NCI-H2196 (cell line): ENCODE results near the gene ITM2B.
"Not testable (repeated sequence)": the region's sequence is repeated elsewhere in the genome, so short reads cannot be mapped to it uniquely, and the experiment has no call there.

ENCODE experiments used
- DNase-seq: peaks from one replicate; lab custom pipeline; 2025; ENCODE audit not compliant: unreplicated experiment; lab: John Stamatoyannopoulos, UW

The ITM2B gene

DNA sequence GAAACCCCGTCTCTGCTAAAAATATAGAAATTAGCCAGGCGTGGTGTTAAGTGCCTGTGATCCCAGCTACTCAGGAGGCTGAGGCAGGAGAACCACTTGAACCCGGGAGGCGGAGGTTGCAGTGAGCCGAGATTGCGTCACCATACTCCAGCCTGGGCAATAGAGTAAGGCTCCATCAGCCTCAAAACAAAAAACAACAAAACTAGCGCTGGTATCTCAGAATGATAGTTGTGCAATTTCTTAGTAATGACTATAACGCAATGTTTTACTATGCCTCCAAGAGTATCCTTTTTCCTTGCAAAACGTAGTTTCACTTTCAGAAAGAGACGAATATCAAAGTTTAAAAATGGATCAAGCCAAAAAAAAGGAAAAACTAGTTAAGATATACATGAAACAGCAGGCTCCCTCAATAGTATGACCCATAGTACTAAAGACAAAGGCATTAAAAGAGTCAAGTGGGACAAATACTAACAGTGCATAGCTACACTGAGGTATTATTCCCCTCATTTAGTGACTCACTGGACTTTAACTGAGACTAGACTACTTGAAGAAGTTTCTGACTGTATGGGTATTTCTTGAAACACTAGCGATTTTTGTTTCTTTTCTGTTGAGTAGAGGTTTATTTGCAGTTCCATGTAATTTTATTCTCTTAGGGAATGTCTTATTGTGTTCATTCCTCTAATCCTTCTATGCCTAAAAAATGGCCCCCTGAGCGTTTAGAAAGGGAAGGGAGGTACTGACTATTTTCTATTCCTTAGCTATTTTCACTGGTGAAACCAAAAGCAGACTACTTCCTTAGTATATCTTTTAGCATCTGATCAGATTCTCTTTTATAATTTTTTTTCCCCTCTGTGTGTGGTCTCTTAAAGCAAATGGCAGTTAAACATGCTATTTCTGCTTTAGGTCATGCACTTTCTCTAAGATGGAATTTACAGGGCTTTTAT lies 10.4 kb upstream of the ITM2B start:
- DNase-seq = no peak

DNA sequence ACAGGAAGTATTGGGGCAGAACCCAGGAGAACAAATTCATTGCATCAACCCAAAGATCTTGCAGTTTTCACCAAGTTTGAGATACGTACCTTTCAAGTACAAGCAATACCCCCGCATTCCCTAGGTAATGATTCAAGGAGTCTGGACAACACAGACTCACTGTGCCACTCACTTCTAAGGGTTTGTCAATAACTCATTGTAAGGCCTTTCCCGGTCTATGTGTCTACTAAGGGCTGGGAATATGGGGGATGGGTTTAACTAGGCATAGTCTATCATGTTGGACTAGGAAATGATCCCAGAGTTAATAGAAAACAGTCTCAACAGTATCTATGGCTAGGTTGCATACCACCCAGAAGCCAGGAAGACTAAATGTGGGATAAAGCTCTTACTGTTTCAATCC lies 8.3 kb upstream of the ITM2B start:
- no peak for DNase-seq

DNA sequence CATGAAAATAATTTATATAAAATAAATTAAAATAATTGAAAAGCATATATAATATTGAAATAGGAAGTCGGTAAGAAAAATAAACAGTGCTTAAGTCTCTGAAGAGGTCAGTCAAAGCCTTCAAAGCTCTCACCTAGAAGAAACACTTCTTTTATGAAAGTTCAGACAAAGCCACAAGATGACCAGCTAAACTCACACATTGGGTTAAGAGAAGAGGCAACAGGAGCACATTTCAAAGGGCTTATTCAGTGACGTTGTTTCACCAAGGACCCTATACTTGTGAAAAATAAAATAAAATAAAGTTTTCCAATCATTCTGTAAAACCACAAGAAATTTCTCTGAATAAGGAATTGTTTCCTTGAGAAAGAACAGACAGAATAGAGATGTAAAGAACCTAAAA lies 2.5 kb upstream of the ITM2B start:
- no peak for DNase-seq

DNA sequence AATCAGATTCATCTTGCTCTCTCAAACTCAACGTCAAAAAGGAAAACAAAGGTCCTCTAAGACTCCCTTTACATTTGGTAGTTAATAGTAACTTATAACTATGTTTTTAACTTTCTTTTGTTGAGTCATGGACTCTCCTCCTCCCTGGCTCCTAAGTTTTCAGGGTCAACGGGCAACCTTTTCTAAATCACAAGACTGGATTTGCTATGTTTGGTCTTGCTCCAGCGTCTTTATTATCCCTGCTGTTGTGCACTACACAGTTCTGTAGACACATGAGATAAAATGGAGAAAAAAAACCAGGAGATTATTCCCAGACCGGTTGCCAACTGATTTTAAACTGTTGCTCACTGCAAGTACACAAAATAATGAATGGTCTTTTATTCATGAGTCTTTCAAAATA lies 1.9 kb upstream of the ITM2B start:
- DNase-seq = no peak

DNA sequence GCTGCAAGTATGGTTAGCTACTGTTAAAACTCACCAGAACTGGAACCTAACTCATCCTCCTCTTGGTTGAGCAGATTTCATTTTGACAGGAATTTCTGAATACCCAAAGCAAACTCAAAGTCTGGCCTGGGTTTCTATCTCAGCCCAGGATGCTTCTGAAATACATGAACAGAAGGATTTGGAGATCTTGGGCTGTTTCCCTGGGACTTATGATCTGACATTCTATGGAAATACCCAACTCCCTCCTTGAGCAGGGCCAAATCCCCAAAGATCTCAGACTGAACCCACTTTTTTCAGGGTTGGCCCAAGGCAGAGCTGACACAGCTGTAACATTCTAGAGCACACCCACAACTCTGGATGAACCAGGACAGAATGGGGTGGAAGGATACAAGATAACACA lies 1.1 kb upstream of the ITM2B start:
- no peak for DNase-seq

DNA sequence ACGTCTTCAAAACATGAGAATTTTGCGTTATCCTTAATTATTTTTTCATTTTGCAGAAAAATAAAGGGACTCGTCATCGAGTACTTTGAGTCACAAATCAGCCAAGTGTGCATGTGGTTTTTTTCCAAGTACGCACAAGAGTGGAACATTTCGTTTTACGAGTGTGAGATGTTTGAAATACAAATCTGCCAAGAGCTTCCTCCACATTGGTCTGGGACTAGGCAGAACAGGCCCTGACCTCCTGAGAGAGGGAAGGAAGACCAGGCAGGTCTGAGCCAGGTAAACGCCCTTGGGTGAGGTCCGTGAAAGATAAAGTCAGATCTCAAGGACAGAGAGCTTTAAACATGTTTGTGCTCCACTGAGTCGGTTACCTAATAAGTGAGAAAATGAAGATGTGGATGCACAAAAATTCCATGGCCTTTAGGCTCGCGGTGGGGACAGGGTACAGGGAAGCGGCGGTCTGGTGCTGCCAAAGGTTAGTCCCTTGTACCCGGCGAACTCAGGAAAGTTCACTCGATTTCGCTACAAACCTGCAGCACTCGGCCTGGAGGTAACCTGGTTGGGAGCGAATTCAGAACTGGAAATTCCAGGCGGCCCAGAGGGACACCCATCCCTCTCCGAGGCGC lies 473 bp upstream of the ITM2B start:
- no peak for DNase-seq

DNA sequence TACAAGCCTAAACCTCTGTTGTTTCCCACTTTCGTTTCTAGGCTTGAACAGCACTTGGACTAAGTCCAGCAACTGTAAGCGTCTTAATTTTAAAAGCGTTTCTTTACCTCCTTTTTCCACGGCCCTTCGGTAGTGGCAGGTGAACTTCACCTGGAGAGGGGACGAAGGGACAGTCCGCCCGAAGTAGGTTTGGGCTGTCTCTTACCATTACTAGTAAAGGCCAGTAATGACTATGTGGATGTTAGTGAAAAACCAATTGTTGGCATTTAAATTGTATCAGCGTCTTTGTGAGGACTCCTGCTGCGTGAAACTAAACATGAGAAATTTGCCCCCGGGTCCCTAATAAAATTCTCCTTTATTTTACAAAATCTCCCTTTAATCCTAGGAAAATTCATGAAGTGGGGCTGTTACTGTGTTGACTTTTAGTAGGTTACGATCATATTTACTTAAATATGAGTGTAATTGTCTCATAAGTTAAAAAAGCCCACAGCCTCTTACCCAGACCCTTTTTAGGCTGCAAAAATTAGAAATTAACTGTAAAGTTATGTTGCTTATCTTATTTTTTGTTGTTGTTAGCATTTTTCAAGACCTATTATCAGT lies 983 bp downstream of the ITM2B start:
- peak; percentile 13 for DNase-seq

DNA sequence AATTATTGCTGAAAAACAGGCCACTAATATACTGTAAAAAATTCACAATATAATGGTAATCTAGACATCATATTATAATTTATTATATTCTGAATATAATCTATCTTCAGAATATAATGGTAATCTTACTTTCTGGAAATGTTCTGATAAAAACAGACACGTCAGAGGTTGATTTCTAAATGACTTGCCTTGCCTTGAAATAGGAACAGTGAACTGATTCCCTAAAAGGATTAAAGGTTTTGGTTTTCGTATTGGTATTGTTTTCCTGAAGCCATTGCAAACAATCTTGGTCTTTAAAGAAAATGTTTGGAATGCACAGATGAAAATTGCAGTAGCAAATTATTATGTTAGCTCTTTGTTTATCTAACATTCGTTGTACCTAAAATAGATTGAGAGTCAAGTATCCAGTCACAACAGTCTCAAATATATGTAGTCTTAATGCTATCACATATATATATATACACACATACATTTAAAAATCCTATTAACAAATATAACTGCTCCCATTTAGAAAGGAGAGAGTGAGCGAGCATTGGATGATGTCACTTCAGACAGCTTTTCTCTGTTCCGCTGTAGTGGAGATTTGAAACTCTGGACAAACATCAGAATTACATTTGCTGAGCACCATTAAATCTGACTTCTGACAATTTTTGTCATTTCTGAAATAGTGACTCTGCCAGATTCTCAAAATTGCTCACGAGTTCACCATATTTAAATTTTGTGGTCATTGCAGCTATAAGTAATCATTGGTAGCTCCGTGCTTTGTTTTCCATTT lies 1.7 kb downstream of the ITM2B start:
- no peak for DNase-seq

DNA sequence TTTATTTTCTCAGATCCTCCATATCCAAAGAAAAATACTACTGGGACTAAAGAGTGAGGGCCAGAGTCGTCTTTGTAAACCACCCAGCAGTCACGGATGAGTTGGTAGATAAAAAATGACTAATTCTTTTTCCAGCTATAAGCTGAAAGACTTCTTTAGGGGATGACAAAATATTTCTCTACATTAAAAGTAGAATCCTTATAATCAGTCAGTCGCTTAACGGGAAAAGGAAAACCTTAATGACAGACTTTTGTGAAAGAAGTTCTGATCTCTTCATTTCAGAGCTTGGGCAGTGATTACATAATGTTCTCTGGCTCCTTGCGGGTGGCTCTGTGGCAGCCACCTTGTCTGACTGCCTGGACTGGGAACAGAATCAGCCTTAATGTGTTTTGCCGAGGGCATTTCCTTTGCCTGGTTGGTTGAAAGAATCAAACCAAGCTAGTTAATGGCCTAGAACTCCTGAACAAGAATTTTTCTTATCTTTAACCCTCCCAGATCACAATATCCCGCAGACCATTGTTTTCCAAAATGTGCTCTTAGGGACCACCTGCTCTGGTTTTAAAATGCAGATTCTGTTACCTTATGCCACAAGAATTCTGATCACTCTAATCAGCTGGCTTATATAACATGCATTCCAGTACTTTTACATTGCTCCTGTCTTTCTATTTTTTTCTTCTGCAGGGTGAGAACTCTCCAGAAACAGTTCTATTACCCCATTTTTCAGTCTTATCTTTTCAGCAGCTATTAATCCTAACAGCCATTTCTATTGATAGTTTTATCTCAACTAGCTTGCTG lies 2.5 kb downstream of the ITM2B start:
- no peak for DNase-seq

DNA sequence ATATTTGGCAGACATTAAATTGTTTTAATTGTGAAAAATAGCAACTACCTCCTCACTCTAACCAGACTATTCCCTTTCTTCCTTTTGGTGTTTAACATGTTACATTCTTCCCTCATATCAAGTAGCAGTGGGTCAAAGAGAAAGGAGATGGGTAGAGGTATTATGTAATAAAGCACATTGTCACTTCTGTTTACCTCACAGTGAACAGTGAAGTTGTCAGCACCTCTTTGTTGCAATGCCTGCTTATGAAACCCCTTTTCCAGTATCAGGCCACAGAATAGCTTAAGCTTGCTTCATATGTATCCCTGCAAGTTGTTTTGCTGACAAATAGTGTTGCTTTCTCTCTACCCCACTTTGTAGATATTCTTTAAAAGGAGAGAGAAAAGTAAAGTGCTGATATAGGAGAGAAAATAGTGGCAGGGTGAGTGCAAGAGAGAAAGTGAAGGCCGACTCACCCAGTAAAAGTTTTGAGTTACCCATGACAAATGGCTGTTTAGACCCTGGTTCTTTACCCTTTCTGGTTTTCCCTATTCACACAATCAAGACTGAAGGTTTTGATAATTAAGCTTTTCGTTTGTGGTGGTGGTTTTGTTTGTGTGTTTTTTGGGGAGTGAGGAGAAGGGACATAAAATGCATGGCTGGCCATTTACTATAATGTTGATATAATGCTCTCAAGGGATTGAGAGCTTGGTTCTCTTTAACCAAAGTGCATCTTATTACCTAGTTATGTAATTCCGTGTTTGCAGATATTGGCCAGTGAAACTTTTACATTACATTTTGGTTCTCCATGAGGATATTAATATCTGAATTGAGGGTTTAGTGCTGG lies 3.7 kb downstream of the ITM2B start:
- DNase-seq = no peak

DNA sequence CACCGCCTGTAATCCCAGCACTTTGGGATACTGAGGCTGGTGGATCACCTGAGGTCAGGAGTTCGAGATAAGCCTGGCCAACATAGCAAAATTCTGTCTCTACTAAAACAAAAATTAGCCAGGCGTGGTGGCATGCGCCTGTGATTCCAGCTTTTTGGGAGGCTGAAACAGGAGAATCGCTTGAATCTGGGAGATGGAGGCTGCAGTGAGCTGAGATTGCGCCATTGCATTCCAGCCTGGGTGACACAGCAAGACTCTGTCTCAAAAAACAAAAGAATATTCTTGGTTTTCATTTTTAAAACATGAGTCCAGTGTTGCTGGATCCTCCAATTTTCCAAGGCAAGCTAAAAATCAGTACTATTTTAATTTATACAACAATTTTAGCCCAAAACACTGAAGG lies 6.4 kb downstream of the ITM2B start:
- DNase-seq = not testable (repeated sequence)

DNA sequence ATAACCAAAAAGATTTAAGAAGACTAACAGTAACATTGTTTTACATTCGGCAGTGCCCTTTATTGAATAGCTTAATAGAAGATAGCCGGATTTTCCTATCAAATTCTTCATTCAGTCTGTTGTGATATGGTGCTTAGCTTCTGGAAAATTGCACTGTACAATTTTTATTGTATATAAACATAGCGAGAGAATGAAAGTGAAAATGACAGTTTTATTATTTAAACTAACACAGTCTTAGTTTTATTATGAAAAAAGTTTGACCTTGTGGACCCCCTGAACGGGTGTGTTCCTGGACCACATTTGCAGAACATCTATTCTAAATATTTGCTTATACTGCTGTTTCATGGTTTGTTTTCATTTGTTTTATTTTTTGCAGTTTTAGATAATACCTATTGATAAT lies 8.6 kb downstream of the ITM2B start:
- DNase-seq = no peak

DNA sequence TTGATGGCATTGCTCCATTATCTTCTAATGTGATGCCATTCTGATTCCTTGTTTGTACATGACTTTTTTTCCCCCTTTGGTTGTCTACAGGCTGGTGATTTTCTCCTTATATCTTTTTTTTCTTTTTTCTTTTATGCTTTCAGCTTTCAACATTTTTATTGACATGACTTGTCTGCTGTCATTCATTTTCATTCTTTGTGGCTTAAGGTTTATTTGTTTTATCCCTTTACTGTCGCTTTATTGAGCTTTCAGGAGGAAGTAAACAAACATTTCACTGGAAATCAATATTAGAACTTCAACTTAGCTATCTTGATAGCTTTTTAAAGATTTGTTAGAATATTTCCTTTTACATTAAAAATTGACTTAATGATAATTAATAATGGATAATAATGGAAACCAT lies 9.7 kb downstream of the ITM2B start:
- no peak for DNase-seq

DNA sequence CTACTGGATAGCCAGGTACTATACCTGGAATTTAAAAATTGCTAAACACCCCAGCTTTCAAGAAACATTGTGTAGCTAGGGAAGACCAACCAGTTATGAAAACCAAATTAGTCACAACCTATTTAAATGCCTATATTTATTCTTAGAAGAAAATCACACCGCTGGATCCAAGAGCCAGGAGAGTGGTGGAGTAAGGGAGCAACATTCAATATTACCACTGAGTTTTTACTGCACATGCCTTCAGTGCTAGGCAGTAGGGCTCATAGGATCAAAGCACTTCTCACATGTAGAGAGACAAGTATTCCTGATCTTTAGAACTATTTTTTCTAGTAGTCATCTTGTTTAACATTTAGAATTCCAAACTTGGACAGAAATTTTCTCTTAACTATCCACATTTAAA lies 11.2 kb downstream of the ITM2B start:
- no peak for DNase-seq

DNA sequence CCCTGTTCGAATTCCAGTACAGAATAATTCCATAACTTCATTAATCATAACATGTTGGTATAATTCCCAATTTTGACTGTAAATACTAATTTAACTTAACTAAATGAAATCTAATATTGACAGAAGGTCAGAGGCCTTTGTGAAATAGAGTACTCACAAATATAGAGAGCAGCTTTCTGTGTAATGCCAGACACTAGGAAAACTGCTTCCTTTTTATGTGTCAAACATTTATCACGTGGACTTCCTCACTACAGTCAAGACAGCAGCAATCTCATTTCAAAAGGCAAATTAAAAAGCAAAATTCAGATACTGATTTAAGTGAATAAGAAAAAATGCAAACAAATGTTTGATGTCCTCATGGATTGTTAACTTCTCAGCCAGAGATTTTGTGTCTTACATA lies 13.1 kb downstream of the ITM2B start:
- DNase-seq = no peak

DNA sequence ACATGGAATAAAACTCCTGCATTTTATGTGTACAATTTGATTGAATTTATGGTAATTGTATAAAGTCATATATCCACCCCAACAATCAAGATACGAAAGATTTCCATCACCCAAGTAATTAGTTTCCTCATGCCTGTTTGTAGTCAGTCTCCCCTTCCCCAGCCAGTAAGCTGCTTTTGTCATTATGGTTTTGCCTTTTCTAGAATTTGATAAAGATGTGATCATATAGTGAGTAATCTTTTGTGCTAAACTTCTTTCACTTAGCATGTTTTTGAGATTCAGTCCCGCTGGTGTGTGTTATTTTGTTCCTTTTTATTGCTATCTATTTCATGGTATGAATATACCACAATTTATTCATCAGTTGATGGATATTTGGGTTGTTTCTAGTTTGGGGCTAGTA lies 16.0 kb downstream of the ITM2B start:
- no peak for DNase-seq

DNA sequence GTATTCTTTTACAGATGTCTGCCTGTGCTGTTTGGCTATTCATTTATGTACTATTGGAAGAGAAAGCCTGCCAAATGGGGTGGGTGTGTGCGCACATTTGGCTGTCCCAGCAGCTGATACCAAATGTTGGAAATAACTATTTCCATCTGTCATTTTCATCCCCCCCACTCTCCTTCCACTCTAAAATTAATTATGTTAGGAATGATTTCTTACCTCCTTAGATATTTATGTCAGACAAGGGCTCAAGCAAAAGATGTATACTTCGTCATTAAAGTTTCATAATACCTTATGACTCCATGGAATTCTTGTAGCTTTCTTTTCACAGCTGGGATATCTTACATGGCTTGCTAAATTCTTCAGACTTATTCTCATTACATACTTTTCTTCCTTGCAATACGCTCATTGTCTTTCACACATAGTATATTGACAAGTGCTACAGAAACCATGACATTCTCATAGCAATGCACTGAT lies 18.6 kb downstream of the ITM2B start:
- DNase-seq = no peak

DNA sequence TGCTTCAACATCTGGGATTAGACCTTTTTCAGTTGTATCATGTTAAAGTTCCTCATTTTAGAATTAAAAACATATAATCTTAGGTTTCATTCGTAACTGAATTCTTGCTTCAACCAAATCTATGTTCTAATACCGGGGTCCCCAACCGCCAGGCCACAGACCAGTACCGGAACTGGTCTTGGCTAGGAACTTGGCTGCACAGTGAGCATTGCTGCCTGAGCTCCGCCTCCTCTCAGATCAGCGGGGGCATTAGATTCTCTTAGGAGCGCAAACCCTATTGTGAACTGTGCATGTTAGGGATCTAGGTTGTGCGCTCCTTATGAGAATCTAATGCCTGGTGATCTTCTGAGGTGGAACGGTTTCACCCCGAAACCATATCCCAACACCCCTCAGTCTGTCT lies 19.2 kb downstream of the ITM2B start:
- DNase-seq = no peak

DNA sequence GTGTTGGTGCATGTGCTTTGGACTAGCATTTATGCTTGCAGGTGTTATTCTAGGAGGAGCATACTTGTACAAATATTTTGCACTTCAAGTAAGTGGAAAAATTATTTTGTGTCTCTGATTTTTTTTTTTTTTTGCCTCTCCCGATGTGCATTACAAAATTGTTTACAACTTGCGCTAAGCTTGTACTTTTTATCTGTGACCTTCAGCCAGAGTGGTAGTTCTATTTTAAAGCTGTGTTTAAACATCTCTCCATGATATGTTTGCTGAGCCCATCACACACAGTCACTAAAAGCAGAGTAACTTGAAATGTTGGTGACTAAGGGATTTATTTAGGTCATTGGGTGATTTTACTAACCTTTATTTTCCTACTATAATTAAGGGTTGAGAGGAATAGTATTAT lies 20.8 kb downstream of the ITM2B start:
- DNase-seq = no peak

DNA sequence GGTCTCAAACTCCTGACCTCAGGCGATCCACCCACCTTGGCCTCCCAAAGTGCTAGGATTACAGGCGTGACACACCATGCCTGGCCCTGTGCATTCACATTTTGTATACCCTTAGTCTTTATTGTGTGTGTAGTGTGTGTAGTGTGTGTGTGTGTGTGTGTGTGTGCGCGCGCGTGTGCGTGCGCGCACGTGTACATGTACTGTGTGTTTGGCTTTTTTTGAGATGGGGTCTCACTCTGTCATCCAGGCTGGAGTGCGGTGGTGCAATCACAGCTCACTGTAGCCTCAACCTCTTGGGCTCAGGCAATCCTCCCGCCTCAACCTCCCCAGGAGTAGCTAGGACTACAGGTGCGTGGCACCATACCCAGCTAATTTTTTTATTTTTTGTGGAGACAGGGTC lies 22.1 kb downstream of the ITM2B start:
- DNase-seq = no peak
